22Rv1 (cell line): ENCODE data around the gene HLA-DRA.
"Not testable (repeated sequence)": the region's sequence is repeated elsewhere in the genome, so short reads cannot be mapped to it uniquely, and the experiment has no call there.

Source experiments
- H3K27ac ChIP-seq: fragments of 450-650 bp; 2 replicates; pipeline ENCODE4 v1.5.1; 2017
- CTCF ChIP-seq: fragments of 450-650 bp; IDR thresholded peaks from 2 replicates; pipeline ENCODE4 v1.5.1; 2017; ENCODE audit warnings: mild to moderate bottlenecking
- ZFX ChIP-seq: fragments of 450-650 bp; IDR thresholded peaks from 2 replicates; pipeline ENCODE4 v1.6.1; 2017; ENCODE audit warnings: antibody characterized with exemption, borderline replicate concordance

HLA-DRA gene

GRCh38 chr6:32432050-32432450, 7.6 kb upstream of the HLA-DRA start:
- no peak overlapping the region for H3K27ac ChIP-seq
- TF ChIP-seq CTCF (peak; percentile 54), ZFX (no peak)

- H3K27ac ChIP-seq: not testable (repeated sequence)
Measured at GRCh38 chr6:32433950-32434349, 5.7 kb upstream of the HLA-DRA start.

- TF ChIP-seq CTCF (no peak), ZFX (no peak)
- H3K27ac ChIP-seq: no peak overlapping the region
Measured at GRCh38 chr6:32436186-32436585, 3.5 kb upstream of the HLA-DRA start.

- TF ChIP-seq ZFX (no peak), CTCF (no peak)
Measured at GRCh38 chr6:32436995-32437836, 2.5 kb upstream of the HLA-DRA start.

GRCh38 chr6:32439139-32439538, 548 bp upstream of the HLA-DRA start:
- H3K27ac ChIP-seq: no peak overlapping the region

More at GRCh38 chr6:32436995-32437836, 2.5 kb upstream of the HLA-DRA start:
- H3K27ac ChIP-seq: no peak overlapping the region

GRCh38 chr6:32442243-32442667, 2.6 kb downstream of the HLA-DRA start:
- H3K27ac ChIP-seq: no peak overlapping the region

More at GRCh38 chr6:32439139-32439538, 548 bp upstream of the HLA-DRA start:
- TF ChIP-seq ZFX (no peak), CTCF (no peak)

GRCh38 chr6:32442977-32443552, 3.4 kb downstream of the HLA-DRA start:
- TF ChIP-seq CTCF: no peak
- TF ChIP-seq ZFX: no peak
- H3K27ac ChIP-seq: no peak overlapping the region

More at GRCh38 chr6:32442243-32442667, 2.6 kb downstream of the HLA-DRA start:
- TF ChIP-seq CTCF (no peak), ZFX (no peak)
